ENCODE data around the gene GSPT2. TPM values are rescaled to one million over a fixed set of nuclear protein-coding genes. Genes with fewer than 3 reads are reported as not detected.
"Not testable (repeated sequence)": the region's sequence is repeated elsewhere in the genome, so short reads cannot be mapped to it uniquely, and the experiment has no call there.

GSPT2 gene
- total RNA-seq: 4.8 and 6.5 TPM in 2 replicates

- DNase-seq (ENCODE audit: low read depth, low spot score): peak; percentile 22
These were observed at the start of gene GSPT2 for GRCh38 chrX:51743179-51743957. TSS of gene GSPT2 (plus strand) at chrX:51743442. CDS start at chrX:51743627, 185 bp downstream.

GRCh38 chrX:51694254-51694653 lies 49.0 kb upstream of the GSPT2 start:
- DNase-seq (ENCODE audit: low read depth, low spot score): no peak

DNA sequence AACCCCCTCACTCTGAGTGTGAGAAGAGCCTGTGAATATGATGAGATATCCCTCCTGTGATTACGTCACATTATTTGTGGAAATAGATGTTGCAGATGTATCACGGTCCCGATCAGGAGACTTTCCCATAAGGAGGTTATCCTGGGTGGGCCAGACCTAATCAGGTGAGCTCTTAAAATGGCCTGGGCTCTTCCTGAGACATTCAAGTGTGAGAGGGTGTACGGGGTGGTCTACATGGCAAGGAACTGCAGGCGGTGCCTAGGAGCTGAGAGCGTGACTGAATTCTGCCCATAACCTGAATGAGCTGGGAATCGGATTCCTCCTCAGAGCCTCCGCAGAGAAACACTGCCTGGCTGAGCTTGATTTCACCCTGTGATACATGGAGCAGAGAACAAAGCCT lies 45.8 kb upstream of the GSPT2 start:
- DNase-seq (ENCODE audit: low read depth, low spot score): no peak

- not testable (repeated sequence) for DNase-seq (ENCODE audit: low read depth, low spot score)
These were observed 32.7 kb upstream of the GSPT2 start, which contains the start of gene CENPVL1 for GRCh38 chrX:51710277-51711164. TSS of gene CENPVL1 (plus strand) at chrX:51710512. CDS start at chrX:51710512, 0 bp downstream.

DNA sequence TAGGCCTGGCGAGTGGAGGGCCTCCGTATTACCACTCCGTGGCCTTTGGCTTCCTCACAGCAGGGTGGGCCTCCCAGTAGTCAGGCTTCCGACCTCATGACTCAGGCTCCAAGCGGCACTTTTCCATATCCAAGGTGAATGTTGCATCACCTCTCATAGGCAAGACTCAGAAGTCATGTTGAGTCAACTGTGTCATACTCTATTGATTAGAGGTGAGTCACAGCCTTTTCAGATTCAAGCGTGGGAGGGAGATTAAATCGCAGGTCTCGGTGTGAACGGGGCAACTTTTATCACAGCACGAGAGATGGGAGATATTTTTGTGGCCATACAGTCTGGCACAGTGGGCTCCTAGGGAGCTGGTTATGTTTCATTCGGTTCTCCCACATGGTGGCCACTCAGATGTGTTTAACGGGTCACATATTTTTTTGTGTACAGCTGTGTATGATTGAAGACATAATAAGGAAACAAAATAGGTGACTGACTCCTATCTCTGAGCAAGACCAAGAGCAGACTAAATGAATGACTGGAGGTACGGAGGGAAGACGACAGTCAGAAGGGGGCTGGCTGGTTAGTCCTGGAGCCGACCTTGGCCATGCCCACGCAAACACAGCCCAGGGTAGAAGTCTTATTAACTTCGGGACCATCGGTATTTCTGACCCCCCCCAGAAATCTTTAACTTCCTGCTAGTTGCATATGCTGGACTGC lies 30.1 kb upstream of the GSPT2 start:
- not testable (repeated sequence) for DNase-seq (ENCODE audit: low read depth, low spot score)

GRCh38 chrX:51728202-51728601 lies 15.0 kb upstream of the GSPT2 start:
- no peak for DNase-seq (ENCODE audit: low read depth, low spot score)

GRCh38 chrX:51737091-51737490 lies 6.2 kb upstream of the GSPT2 start:
- DNase-seq (ENCODE audit: low read depth, low spot score): no peak

DNA sequence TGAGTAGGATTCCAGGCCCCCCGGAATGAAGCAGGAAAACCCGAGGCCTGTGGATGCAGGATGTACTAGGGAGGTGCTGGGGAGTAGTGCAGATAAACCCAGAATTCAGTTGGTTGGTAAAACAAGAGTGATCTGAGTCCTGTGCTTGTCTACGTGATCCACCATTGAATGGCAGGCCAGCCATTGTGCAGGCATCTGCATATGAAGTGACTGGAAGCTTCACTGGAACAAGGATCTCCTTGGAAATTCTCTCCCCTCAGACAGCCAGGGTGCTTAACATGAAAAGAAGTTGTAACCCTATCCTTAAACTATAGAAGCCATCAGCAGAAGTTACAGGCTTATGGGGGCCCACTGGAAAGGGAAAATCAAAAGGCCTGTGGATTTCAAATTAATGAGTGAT lies 656 bp upstream of the GSPT2 start:
- no peak for DNase-seq (ENCODE audit: low read depth, low spot score)

GRCh38 chrX:51747671-51748070 lies 4.4 kb downstream of the GSPT2 start:
- DNase-seq (ENCODE audit: low read depth, low spot score): no peak

- no peak for DNase-seq (ENCODE audit: low read depth, low spot score)
These were observed 16.0 kb downstream of the GSPT2 start for GRCh38 chrX:51759055-51759839.

DNA sequence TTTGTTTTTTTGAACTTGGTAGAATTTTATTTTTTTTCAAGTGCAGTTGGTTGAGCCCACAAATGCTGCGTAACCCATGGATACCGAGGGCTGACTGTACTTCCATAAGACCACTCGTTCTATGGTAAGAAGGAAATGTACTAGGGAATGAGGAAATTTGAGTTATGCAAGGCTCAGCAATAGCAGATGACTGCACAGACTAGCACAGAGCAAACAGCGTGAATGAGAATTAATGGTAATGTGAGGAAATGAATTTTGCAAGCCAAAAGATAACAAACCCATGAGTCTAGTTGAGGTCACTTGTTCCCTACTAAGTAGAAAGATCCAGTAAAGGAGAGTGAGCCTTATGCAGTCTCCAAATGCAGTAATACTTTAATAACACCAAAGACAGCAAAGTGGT lies 17.4 kb downstream of the GSPT2 start:
- no peak for DNase-seq (ENCODE audit: low read depth, low spot score)

GRCh38 chrX:51766546-51766945 lies 23.3 kb downstream of the GSPT2 start:
- DNase-seq (ENCODE audit: low read depth, low spot score): no peak

- DNase-seq (ENCODE audit: low read depth, low spot score): no peak
These were observed 33.6 kb downstream of the GSPT2 start for GRCh38 chrX:51776851-51777250.

DNA sequence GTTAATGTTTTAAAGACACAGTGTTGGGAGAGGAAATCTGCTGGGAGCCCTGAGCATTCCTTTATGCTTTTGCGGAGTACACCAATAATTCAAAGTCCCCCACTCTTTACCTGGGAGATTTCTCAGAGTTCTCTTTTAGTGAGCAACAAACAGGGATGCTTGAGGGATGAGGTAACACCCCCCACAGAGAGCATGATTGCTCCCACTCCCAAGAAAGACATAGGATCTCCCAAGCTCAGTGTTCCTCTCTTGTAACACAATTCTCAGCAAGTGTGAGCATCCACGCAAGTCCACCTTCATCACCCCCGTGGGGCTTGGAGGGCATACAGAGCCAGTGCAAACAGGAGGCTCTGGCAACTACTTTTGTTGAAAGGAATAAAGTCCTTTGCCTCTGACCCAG lies 36.1 kb downstream of the GSPT2 start:
- DNase-seq (ENCODE audit: low read depth, low spot score): no peak

GRCh38 chrX:51795136-51795535 lies 51.9 kb downstream of the GSPT2 start:
- no peak for DNase-seq (ENCODE audit: low read depth, low spot score)

Other genes with a start within 250 kb of the GSPT2 start
- gene NUDT11, start 246.8 kb upstream of the GSPT2 start, total RNA-seq: 7.9 and 13.0 TPM in 2 replicates
- gene CENPVL3, start 124.5 kb upstream of the GSPT2 start, total RNA-seq: not detected in 2 replicates
- not detected in 2 replicates for gene CENPVL2, start 60.6 kb upstream of the GSPT2 start, total RNA-seq
- gene CENPVL1, start 32.9 kb upstream of the GSPT2 start, total RNA-seq: not detected in 2 replicates
- gene MAGED1, start 150.2 kb downstream of the GSPT2 start, total RNA-seq: 59.3 and 85.8 TPM in 2 replicates

Measured in pulmonary artery endothelial cell (primary cell).